SK-N-SH (cell line): ENCODE data around the gene C10orf143. TPM values are rescaled to one million over a fixed set of nuclear protein-coding genes. Genes with fewer than 3 reads are reported as not detected.

ENCODE experiments used
- CTCF ChIA-PET: fragments of 300-600, 350-600 bp; formaldehyde crosslinking; extraction: SDS; loops from one replicate; lab custom pipeline; 2021; lab: Yijun Ruan, JAX
- POLR2A ChIA-PET: fragments of 350-600 bp; sonication (Branson Sonifier 250); formaldehyde crosslinking; extraction: SDS; loops from one replicate; lab custom pipeline; 2020; ENCODE audit warnings: antibody characterized with exemption, inconsistent platforms; lab: Yijun Ruan, JAX
- DNase-seq: peaks from one replicate; pipeline ENCODE4 v3.0.0; 2012
- H2AFZ ChIP-seq: fragments of 200-600 bp; sonication (generic); 2 replicates; pipeline ENCODE4 v1.8.1; 2016; ENCODE audit warnings: antibody characterized with exemption, mild to moderate bottlenecking, low read depth
- H3F3A ChIP-seq: fragments of 200-600 bp; sonication (generic); replicated peaks from 2 replicates; pipeline ENCODE3; 2016; ENCODE audit warnings: antibody characterized with exemption, mild to moderate bottlenecking; ENCODE audit not compliant: insufficient read depth
- H3K27ac ChIP-seq, 2 experiments: fragments of 200-500 bp in 1 of 2; fragments of 200-600 bp in 1 of 2; sonication (Bioruptor generic) in 1 of 2; sonication (generic), shearing (Covaris generic) in 1 of 2; 2 replicates each; pipeline versions ENCODE4 v1.5.1 to v1.6.1; 2014 to 2016; ENCODE audit warnings: low read depth in 2 of 2, inconsistent platforms in 1 of 2, low read length in 1 of 2, mild to moderate bottlenecking in 1 of 2, mixed read lengths in 1 of 2
- H3K27me3 ChIP-seq: fragments of 200-600 bp; sonication (generic), shearing (Covaris generic); 2 replicates; pipeline ENCODE4 v1.6.1; 2016; ENCODE audit warnings: mixed run types; ENCODE audit not compliant: insufficient read depth
- H3K36me3 ChIP-seq, 2 experiments: fragments of 200-500 bp in 1 of 2; fragments of 200-600 bp in 1 of 2; sonication (Bioruptor generic) in 1 of 2; sonication (generic) in 1 of 2; replicated peaks in 1 of 2; 2 replicates each; pipeline versions ENCODE3 to v1.5.1; 2014 to 2016; ENCODE audit warnings: low read length in 1 of 2, mild to moderate bottlenecking in 1 of 2; ENCODE audit not compliant: insufficient read depth in 2 of 2, control insufficient read depth in 1 of 2
- H3K4me1 ChIP-seq, 2 experiments: fragments of 200-500 bp in 1 of 2; fragments of 200-600 bp in 1 of 2; sonication (Bioruptor generic) in 1 of 2; sonication (generic), shearing (Covaris generic) in 1 of 2; 2 replicates each; pipeline versions ENCODE4 v1.5.1 to v1.6.1; 2014 to 2016; ENCODE audit warnings: low read depth in 1 of 2, low read length in 1 of 2, mixed run types in 1 of 2; ENCODE audit not compliant: insufficient read depth in 2 of 2, control insufficient read depth in 1 of 2
- H3K4me2 ChIP-seq: fragments of 200-600 bp; sonication (generic), shearing (Covaris generic); 2 replicates; pipeline ENCODE4 v1.6.1; 2017; ENCODE audit warnings: mixed run types
- H3K4me3 ChIP-seq, 2 experiments: fragments of 200-500 bp in 1 of 2; fragments of 200-600 bp in 1 of 2; sonication (Bioruptor generic) in 1 of 2; sonication (generic), shearing (Covaris generic) in 1 of 2; 2 replicates each; pipeline versions ENCODE4 v1.5.1 to v1.8.1; 2014 to 2016; ENCODE audit warnings: low read depth in 2 of 2, inconsistent platforms in 1 of 2, low read length in 1 of 2, mild to moderate bottlenecking in 1 of 2, mixed read lengths in 1 of 2, moderate library complexity in 1 of 2
- H3K79me2 ChIP-seq: fragments of 200-600 bp; sonication (generic); 2 replicates; pipeline ENCODE4 v1.8.1; 2017; ENCODE audit warnings: mild to moderate bottlenecking; ENCODE audit not compliant: insufficient read depth
- H3K9ac ChIP-seq: fragments of 200-600 bp; sonication (generic); 2 replicates; pipeline ENCODE4 v1.6.1; 2017; ENCODE audit warnings: mixed run types
- H3K9me2 ChIP-seq: fragments of 200-600 bp; sonication (generic); 2 replicates; pipeline ENCODE4 v1.6.1; 2017; ENCODE audit warnings: mixed run types
- H3K9me3 ChIP-seq: fragments of 200-600 bp; sonication (generic); 2 replicates; pipeline ENCODE4 v1.6.1; 2017; ENCODE audit warnings: mixed run types, mild to moderate bottlenecking, moderate library complexity
- H4K20me1 ChIP-seq: fragments of 200-600 bp; sonication (generic); 2 replicates; pipeline ENCODE4 v1.6.1; 2017; ENCODE audit warnings: mild to moderate bottlenecking, mixed run types; ENCODE audit not compliant: insufficient read depth
- ELF1 ChIP-seq: IDR thresholded peaks from 2 replicates; pipeline ENCODE4 v1.4.0; 2012
- EP300 ChIP-seq, 2 experiments: IDR thresholded peaks; 2 replicates each; pipeline versions ENCODE4 v1.4.0 to v1.6.1; 2012; ENCODE audit warnings: borderline replicate concordance in 1 of 2, low read depth in 1 of 2, low read length in 1 of 2
- EZH2phosphoT487 ChIP-seq: fragments of 200-600 bp; sonication (generic); IDR thresholded peaks from 2 replicates; pipeline ENCODE4 v1.6.1; 2017; ENCODE audit warnings: low read depth, mixed run types, mild to moderate bottlenecking, antibody characterized with exemption, moderate library complexity, borderline replicate concordance
- JUND ChIP-seq: IDR thresholded peaks from 2 replicates; pipeline ENCODE4 v1.4.0; 2012
- MEF2A ChIP-seq: IDR thresholded peaks from 2 replicates; pipeline ENCODE4 v1.4.0; 2012; ENCODE audit warnings: low read depth, borderline replicate concordance
- MXI1 ChIP-seq: IDR thresholded peaks from 2 replicates; pipeline ENCODE4 v1.6.1; 2012; ENCODE audit warnings: mild to moderate bottlenecking, low read depth, low read length, improper control_type of control experiment
- NRF1 ChIP-seq: IDR thresholded peaks from 2 replicates; pipeline ENCODE4 v1.6.1; 2012; ENCODE audit warnings: low read depth, mild to moderate bottlenecking, low read length
- POLR2AphosphoS5 ChIP-seq: IDR thresholded peaks from 2 replicates; pipeline ENCODE4 v1.6.1; 2012; ENCODE audit warnings: low read depth, low read length
- RAD21 ChIP-seq: IDR thresholded peaks from 2 replicates; pipeline ENCODE4 v1.6.1; 2012; ENCODE audit warnings: mild to moderate bottlenecking, low read length
- RFX5 ChIP-seq: IDR thresholded peaks from 2 replicates; pipeline ENCODE4 v1.6.1; 2012; ENCODE audit warnings: mild to moderate bottlenecking, improper control_type of control experiment, low read length
- SMC3 ChIP-seq: IDR thresholded peaks from 2 replicates; pipeline ENCODE4 v1.6.1; 2012; ENCODE audit warnings: low read depth, low read length, improper control_type of control experiment
- TAF1 ChIP-seq: IDR thresholded peaks from 2 replicates; pipeline ENCODE4 v1.6.1; 2012; ENCODE audit warnings: low read depth, mild to moderate bottlenecking, low read length, moderate library complexity, borderline replicate concordance
- TEAD4 ChIP-seq: IDR thresholded peaks from 2 replicates; pipeline ENCODE4 v1.4.0; 2012; ENCODE audit warnings: mild to moderate bottlenecking, borderline replicate concordance; ENCODE audit not compliant: insufficient read depth
- WGBS: methylation state at CpG from one replicate; pipeline ENCODE4 v1.1.6; 2017; ENCODE audit warnings: low lambda C conversion rate; 5-methylcytosine and 5-hydroxymethylcytosine counted together
- polyA plus RNA-seq, 3 experiments: library from polyadenylated mRNA; depleted of rRNA; stranded (reverse); fragments of >200 nt; gene quantifications; 2 replicates each; pipeline ENCODE4 v1.2.3, GENCODE V29; 2012
- TF ChIP-seq, protein P1 (sequence below): IDR thresholded peaks from 2 replicates; pipeline ENCODE4 v1.4.0; 2012; ENCODE audit warnings: low read depth, borderline replicate concordance
- TF ChIP-seq, protein P2 (sequence below): IDR thresholded peaks from 2 replicates; pipeline ENCODE4 v1.4.0; 2012; ENCODE audit warnings: low read depth
- TF ChIP-seq, protein P3 (sequence below): IDR thresholded peaks from 2 replicates; pipeline ENCODE4 v1.6.1; 2012; ENCODE audit warnings: mild to moderate bottlenecking, low read depth, low read length, moderate library complexity
- TF ChIP-seq, protein P4 (sequence below): fragments of 150-350 bp; IDR thresholded peaks from 2 replicates; pipeline ENCODE4 v1.6.1; 2016; ENCODE audit warnings: mild to moderate bottlenecking, low read depth, low read length

C10orf143 gene
- polyA plus RNA-seq, 1 of the 3 experiments (the other 2 are of a cell fraction) = 2.2 TPM

- TF ChIP-seq RFX5 (no peak), TEAD4 (no peak), JUND (no peak), ELF1 (no peak), MXI1 (no peak), MEF2A (no peak), RAD21 (no peak), SMC3 (no peak), NRF1 (no peak), TAF1 (no peak), EZH2phosphoT487 (no peak), POLR2AphosphoS5 (no peak), EP300 (IDR thresholded peaks at IDR 0.05; ENCODE audit: borderline replicate concordance in 1 of 2, low read depth in 1 of 2, low read length in 1 of 2) (no peak)
- TF ChIP-seq, protein P1, sequence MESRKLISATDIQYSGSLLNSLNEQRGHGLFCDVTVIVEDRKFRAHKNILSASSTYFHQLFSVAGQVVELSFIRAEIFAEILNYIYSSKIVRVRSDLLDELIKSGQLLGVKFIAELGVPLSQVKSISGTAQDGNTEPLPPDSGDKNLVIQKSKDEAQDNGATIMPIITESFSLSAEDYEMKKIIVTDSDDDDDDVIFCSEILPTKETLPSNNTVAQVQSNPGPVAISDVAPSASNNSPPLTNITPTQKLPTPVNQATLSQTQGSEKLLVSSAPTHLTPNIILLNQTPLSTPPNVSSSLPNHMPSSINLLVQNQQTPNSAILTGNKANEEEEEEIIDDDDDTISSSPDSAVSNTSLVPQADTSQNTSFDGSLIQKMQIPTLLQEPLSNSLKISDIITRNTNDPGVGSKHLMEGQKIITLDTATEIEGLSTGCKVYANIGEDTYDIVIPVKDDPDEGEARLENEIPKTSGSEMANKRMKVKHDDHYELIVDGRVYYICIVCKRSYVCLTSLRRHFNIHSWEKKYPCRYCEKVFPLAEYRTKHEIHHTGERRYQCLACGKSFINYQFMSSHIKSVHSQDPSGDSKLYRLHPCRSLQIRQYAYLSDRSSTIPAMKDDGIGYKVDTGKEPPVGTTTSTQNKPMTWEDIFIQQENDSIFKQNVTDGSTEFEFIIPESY = no peak
- TF ChIP-seq, protein P2, sequence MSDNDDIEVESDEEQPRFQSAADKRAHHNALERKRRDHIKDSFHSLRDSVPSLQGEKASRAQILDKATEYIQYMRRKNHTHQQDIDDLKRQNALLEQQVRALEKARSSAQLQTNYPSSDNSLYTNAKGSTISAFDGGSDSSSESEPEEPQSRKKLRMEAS = no peak
- TF ChIP-seq, protein P3, sequence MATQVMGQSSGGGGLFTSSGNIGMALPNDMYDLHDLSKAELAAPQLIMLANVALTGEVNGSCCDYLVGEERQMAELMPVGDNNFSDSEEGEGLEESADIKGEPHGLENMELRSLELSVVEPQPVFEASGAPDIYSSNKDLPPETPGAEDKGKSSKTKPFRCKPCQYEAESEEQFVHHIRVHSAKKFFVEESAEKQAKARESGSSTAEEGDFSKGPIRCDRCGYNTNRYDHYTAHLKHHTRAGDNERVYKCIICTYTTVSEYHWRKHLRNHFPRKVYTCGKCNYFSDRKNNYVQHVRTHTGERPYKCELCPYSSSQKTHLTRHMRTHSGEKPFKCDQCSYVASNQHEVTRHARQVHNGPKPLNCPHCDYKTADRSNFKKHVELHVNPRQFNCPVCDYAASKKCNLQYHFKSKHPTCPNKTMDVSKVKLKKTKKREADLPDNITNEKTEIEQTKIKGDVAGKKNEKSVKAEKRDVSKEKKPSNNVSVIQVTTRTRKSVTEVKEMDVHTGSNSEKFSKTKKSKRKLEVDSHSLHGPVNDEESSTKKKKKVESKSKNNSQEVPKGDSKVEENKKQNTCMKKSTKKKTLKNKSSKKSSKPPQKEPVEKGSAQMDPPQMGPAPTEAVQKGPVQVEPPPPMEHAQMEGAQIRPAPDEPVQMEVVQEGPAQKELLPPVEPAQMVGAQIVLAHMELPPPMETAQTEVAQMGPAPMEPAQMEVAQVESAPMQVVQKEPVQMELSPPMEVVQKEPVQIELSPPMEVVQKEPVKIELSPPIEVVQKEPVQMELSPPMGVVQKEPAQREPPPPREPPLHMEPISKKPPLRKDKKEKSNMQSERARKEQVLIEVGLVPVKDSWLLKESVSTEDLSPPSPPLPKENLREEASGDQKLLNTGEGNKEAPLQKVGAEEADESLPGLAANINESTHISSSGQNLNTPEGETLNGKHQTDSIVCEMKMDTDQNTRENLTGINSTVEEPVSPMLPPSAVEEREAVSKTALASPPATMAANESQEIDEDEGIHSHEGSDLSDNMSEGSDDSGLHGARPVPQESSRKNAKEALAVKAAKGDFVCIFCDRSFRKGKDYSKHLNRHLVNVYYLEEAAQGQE = no peak
- TF ChIP-seq, protein P4, sequence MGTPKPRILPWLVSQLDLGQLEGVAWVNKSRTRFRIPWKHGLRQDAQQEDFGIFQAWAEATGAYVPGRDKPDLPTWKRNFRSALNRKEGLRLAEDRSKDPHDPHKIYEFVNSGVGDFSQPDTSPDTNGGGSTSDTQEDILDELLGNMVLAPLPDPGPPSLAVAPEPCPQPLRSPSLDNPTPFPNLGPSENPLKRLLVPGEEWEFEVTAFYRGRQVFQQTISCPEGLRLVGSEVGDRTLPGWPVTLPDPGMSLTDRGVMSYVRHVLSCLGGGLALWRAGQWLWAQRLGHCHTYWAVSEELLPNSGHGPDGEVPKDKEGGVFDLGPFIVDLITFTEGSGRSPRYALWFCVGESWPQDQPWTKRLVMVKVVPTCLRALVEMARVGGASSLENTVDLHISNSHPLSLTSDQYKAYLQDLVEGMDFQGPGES = no peak
- H2AFZ ChIP-seq = no peak overlapping the region
- H3K4me1 ChIP-seq = no peaks in the 10 kb centered on the region; a peak in 1 of 4 replicates
- H3K9me2 ChIP-seq = no peaks in the 10 kb centered on the region
- no peaks in the 10 kb centered on the region for H3K27me3 ChIP-seq
- 34% methylated on average over 4 of the region's 4 CpGs for WGBS
- H3K36me3 ChIP-seq = no peaks in the 10 kb centered on the region
- ChIA-PET CTCF (interaction anchor here (1.4 kb wide), 1 partner anchor 30 kb away, joined by 4 read pairs; the partner anchor contains the start of gene C10orf143), POLR2A (no interaction called here)
- no peak overlapping the region for H3K4me3 ChIP-seq
- no peak overlapping the region for H3K27ac ChIP-seq
- H3K79me2 ChIP-seq = no peaks in the 10 kb centered on the region
- H3K9me3 ChIP-seq = no peaks in the 10 kb centered on the region
- no peak overlapping the region for H3K4me2 ChIP-seq
- H3F3A ChIP-seq = no peaks in the 10 kb centered on the region
- no peak overlapping the region for H3K9ac ChIP-seq
- no peaks in the 10 kb centered on the region for H4K20me1 ChIP-seq
- DNase-seq = no peak
These were observed 30.8 kb downstream of the C10orf143 start for GRCh38 chr10:130079614-130080460.
